MM.1S (cell line): Measurements from ENCODE around the gene KLHL15.

Experiments used
- CTCF ChIP-seq: fragments of 300-600 bp; sonication (generic); IDR thresholded peaks from 2 replicates; pipeline ENCODE4 v1.5.1; 2016; ENCODE audit warnings: antibody characterized with exemption, low read length, mixed read lengths
- EZH2 ChIP-seq: fragments of 300-600 bp; sonication (generic); optimal IDR thresholded peaks from 2 replicates; pipeline ENCODE3; 2017; ENCODE audit warnings: low read depth, mild to moderate bottlenecking, antibody characterized with exemption, low read length, mixed read lengths
- EZH2phosphoT487 ChIP-seq: fragments of 300-600 bp; sonication (generic); IDR thresholded peaks from 2 replicates; pipeline ENCODE4 v1.6.1; 2018; ENCODE audit warnings: antibody characterized with exemption, low read length

- TF ChIP-seq CTCF (no peak), EZH2 (no peak), EZH2phosphoT487 (no peak)
These were observed 6.6 kb downstream of the KLHL15 start for GRCh38 chrX:24020306-24020876.
